IMR-90 (cell line): Measurements from ENCODE around the gene PAPPA. TPM values are rescaled to one million over a fixed set of nuclear protein-coding genes. Genes with fewer than 3 reads are reported as not detected.

Source experiments
- ATAC-seq: fragments of 200-7000 bp; cut with Tn5 transposase; 2 replicates; pipeline ENCODE4 v1.9.1; 2020; ENCODE audit warnings: low read depth, mild to moderate bottlenecking, moderate library complexity
- BruUV-seq: library from RNA; stranded (reverse); fragments of 400-500 nt; replicated peaks from 2 replicates; lab custom pipeline; 2021; lab: Mats Ljungman, UMichigan
- CTCF ChIA-PET: fragments of 300-600 bp; formaldehyde crosslinking; extraction: SDS; loops from one replicate; lab custom pipeline; 2021; ENCODE audit warnings: antibody characterized with exemption; lab: Yijun Ruan, JAX
- POLR2A ChIA-PET: fragments of 300-600 bp; sonication (Branson Sonifier 250); formaldehyde crosslinking; loops from one replicate; lab custom pipeline; 2022; ENCODE audit warnings: antibody characterized with exemption; ENCODE audit not compliant: unreplicated experiment; lab: Charles Lee
- DNase-seq: peaks from one replicate; pipeline ENCODE4 v3.0.0; 2013
- H2AFZ ChIP-seq: replicated peaks from 2 replicates; pipeline ENCODE3; 2013; ENCODE audit warnings: low read length, mild to moderate bottlenecking; ENCODE audit not compliant: poor library complexity
- H2AK5ac ChIP-seq: 2 replicates; pipeline ENCODE4 v1.6.1; 2013; ENCODE audit warnings: low read depth, low read length, inconsistent platforms
- H2AK9ac ChIP-seq: replicated peaks from 2 replicates; pipeline ENCODE3; 2013; ENCODE audit warnings: mild to moderate bottlenecking, low read depth, low read length, moderate library complexity; ENCODE audit not compliant: poor library complexity
- H2BK120ac ChIP-seq: 2 replicates; pipeline ENCODE4 v1.6.1; 2013; ENCODE audit warnings: low read depth, low read length, inconsistent platforms
- H2BK15ac ChIP-seq: 3 replicates; pipeline ENCODE4 v1.6.1; 2013; ENCODE audit warnings: low read depth, low read length, inconsistent platforms
- H2BK20ac ChIP-seq: 2 replicates; pipeline ENCODE4 v1.6.1; 2013; ENCODE audit warnings: low read depth, mild to moderate bottlenecking, inconsistent platforms, low read length, moderate library complexity
- H2BK5ac ChIP-seq: 2 replicates; pipeline ENCODE4 v1.6.1; 2013; ENCODE audit warnings: mild to moderate bottlenecking, low read depth, low read length, inconsistent platforms; ENCODE audit not compliant: poor library complexity, severe bottlenecking
- H3K14ac ChIP-seq: replicated peaks from 2 replicates; pipeline ENCODE4 v1.6.1; 2013; ENCODE audit warnings: low read depth, low read length, inconsistent platforms
- H3K18ac ChIP-seq: 2 replicates; pipeline ENCODE4 v1.6.1; 2013; ENCODE audit warnings: low read depth, low read length, control low read depth
- H3K23ac ChIP-seq: 2 replicates; pipeline ENCODE4 v1.6.1; 2013; ENCODE audit warnings: low read depth, low read length, inconsistent platforms
- H3K27ac ChIP-seq: 2 replicates; pipeline ENCODE4 v1.5.1; 2013; ENCODE audit warnings: mild to moderate bottlenecking, control low read depth, low read length; ENCODE audit not compliant: insufficient read depth
- H3K27me3 ChIP-seq: 2 replicates; pipeline ENCODE4 v1.6.1; 2013; ENCODE audit warnings: low read length; ENCODE audit not compliant: control insufficient read depth, insufficient read depth
- H3K36me3 ChIP-seq: 2 replicates; pipeline ENCODE4 v1.6.1; 2013; ENCODE audit warnings: low read length, mixed read lengths; ENCODE audit not compliant: control insufficient read depth, insufficient read depth
- H3K4ac ChIP-seq: 2 replicates; pipeline ENCODE4 v1.6.1; 2013; ENCODE audit warnings: low read depth, low read length, inconsistent platforms
- H3K4me1 ChIP-seq: 2 replicates; pipeline ENCODE4 v1.6.1; 2013; ENCODE audit warnings: low read length, mixed read lengths; ENCODE audit not compliant: control insufficient read depth, insufficient read depth
- H3K4me2 ChIP-seq: 2 replicates; pipeline ENCODE4 v1.6.1; 2013; ENCODE audit warnings: low read depth, mild to moderate bottlenecking, control low read depth, low read length, moderate library complexity
- H3K4me3 ChIP-seq: 2 replicates; pipeline ENCODE4 v1.5.1; 2013; ENCODE audit warnings: low read depth, mild to moderate bottlenecking, control low read depth, low read length, moderate library complexity; ENCODE audit not compliant: insufficient read depth
- H3K56ac ChIP-seq: 2 replicates; pipeline ENCODE4 v1.6.1; 2013; ENCODE audit warnings: low read length, inconsistent platforms; ENCODE audit not compliant: insufficient read depth; ENCODE audit errors: extremely low read depth
- H3K79me1 ChIP-seq, 2 experiments: 2 replicates each; pipeline ENCODE4 v1.6.1; 2013; ENCODE audit warnings: low read length in 2 of 2, inconsistent platforms in 1 of 2, low read depth in 1 of 2
- H3K9ac ChIP-seq: 2 replicates; pipeline ENCODE4 v1.6.1; 2013; ENCODE audit warnings: low read depth, low read length, control low read depth
- H3K9me1 ChIP-seq: 2 replicates; pipeline ENCODE4 v1.6.1; 2013; ENCODE audit warnings: low read length, inconsistent platforms; ENCODE audit not compliant: insufficient read depth
- H3K9me3 ChIP-seq: 2 replicates; pipeline ENCODE4 v1.6.1; 2013; ENCODE audit warnings: low read length; ENCODE audit not compliant: control insufficient read depth, insufficient read depth
- H4K20me1 ChIP-seq: 2 replicates; pipeline ENCODE4 v1.6.1; 2013; ENCODE audit warnings: low read length, inconsistent platforms; ENCODE audit not compliant: insufficient read depth
- H4K5ac ChIP-seq: 2 replicates; pipeline ENCODE4 v1.6.1; 2013; ENCODE audit warnings: mild to moderate bottlenecking, low read depth, low read length, control low read depth
- H4K8ac ChIP-seq, 2 experiments: 2 replicates each; pipeline ENCODE4 v1.6.1; 2013; ENCODE audit warnings: low read depth in 2 of 2, low read length in 2 of 2, control low read depth in 1 of 2, inconsistent platforms in 1 of 2
- H4K91ac ChIP-seq: 2 replicates; pipeline ENCODE4 v1.6.1; 2013; ENCODE audit warnings: low read depth, low read length, inconsistent platforms; ENCODE audit not compliant: insufficient read depth
- BHLHE40 ChIP-seq: fragments of 150-350 bp; IDR thresholded peaks from 2 replicates; pipeline ENCODE4 v1.6.1; 2016; ENCODE audit warnings: mild to moderate bottlenecking, low read depth, low read length
- CEBPB ChIP-seq: IDR thresholded peaks from 2 replicates; pipeline ENCODE4 v1.6.1; 2012; ENCODE audit warnings: low read depth, low read length, improper control_type of control experiment
- CHD1 ChIP-seq: IDR thresholded peaks from 2 replicates; pipeline ENCODE4 v1.6.1; 2012; ENCODE audit warnings: low read depth, low read length, improper control_type of control experiment
- FOS ChIP-seq: fragments of 150-350 bp; IDR thresholded peaks from 2 replicates; pipeline ENCODE4 v1.6.1; 2016; ENCODE audit warnings: low read depth, low read length
- MAFK ChIP-seq: IDR thresholded peaks from 2 replicates; pipeline ENCODE4 v1.6.1; 2012; ENCODE audit warnings: low read depth, low read length, improper control_type of control experiment
- NFE2L2 ChIP-seq: fragments of 150-350 bp; IDR thresholded peaks from 2 replicates; pipeline ENCODE4 v1.6.1; 2016; ENCODE audit warnings: low read depth, mild to moderate bottlenecking, low read length
- POLR2A ChIP-seq: IDR thresholded peaks from 2 replicates; pipeline ENCODE4 v1.6.1; 2012; ENCODE audit warnings: mild to moderate bottlenecking, low read depth, low read length
- RAD21 ChIP-seq: IDR thresholded peaks from 2 replicates; pipeline ENCODE4 v1.6.1; 2012; ENCODE audit warnings: low read length, improper control_type of control experiment
- RCOR1 ChIP-seq: IDR thresholded peaks from 2 replicates; pipeline ENCODE4 v1.6.1; 2012; ENCODE audit warnings: mild to moderate bottlenecking, low read length, improper control_type of control experiment; ENCODE audit not compliant: insufficient replicate concordance
- RFX5 ChIP-seq: IDR thresholded peaks from 2 replicates; pipeline ENCODE4 v1.8.0; 2012; ENCODE audit warnings: low read depth, mild to moderate bottlenecking, low read length, moderate library complexity
- SMC3 ChIP-seq: fragments of 150-350 bp; IDR thresholded peaks from 2 replicates; pipeline ENCODE4 v1.6.1; 2016; ENCODE audit warnings: low read depth, mild to moderate bottlenecking, antibody characterized with exemption, low read length, moderate library complexity
- USF2 ChIP-seq: fragments of 150-350 bp; IDR thresholded peaks from 2 replicates; pipeline ENCODE4 v1.6.1; 2017; ENCODE audit warnings: mild to moderate bottlenecking, antibody characterized with exemption, low read length, low read depth
- WGBS, 2 experiments: methylation state at CpG; one replicate each; pipeline versions ENCODE4 v1.1.5 to v1.1.7; 2013; ENCODE audit warnings: missing lambda C conversion rate in 2 of 2; ENCODE audit not compliant: insufficient read length in 1 of 2; ENCODE audit errors: extremely low coverage in 2 of 2; 5-methylcytosine and 5-hydroxymethylcytosine counted together
- dilution Hi-C: fragments of 300-500 bp; cut with HindIII; formaldehyde crosslinking; loops from one replicate; pipeline ENCODE4 v1.14.3; 2018; ENCODE audit warnings: low sequenced_read_pairs; ENCODE audit not compliant: unreplicated experiment
- in situ Hi-C: fragments of 300-500 bp; cut with MboI; formaldehyde crosslinking; loops from 3 replicates; pipeline ENCODE4 v1.14.3; 2019; ENCODE audit warnings: low sequenced_read_pairs, inconsistent platforms, mixed read lengths
- intact Hi-C: fragments of 100-400 bp; cut with micrococcal nuclease; formaldehyde crosslinking; loops from 2 replicates; pipeline ENCODE4 v1.10.0; 2022
- polyA plus RNA-seq, 3 experiments: library from polyadenylated mRNA; depleted of rRNA; stranded (reverse); fragments of >200 nt; gene quantifications; 2 replicates each; pipeline ENCODE4 v1.2.3, GENCODE V29; 2012; ENCODE audit warnings: low replicate concordance in 1 of 3
- total RNA-seq: library from RNA; depleted of rRNA; stranded (reverse); fragments of >200 nt; gene quantifications from 2 replicates; pipeline ENCODE4 v1.2.3, GENCODE V29; 2012
- TF ChIP-seq, protein P1 (sequence below): conservative IDR thresholded peaks from 2 replicates; pipeline ENCODE4 v1.5.1; 2012; ENCODE audit warnings: mild to moderate bottlenecking, low read depth, low read length, improper control_type of control experiment
- TF ChIP-seq, protein P2 (sequence below): fragments of 150-350 bp; IDR thresholded peaks from 2 replicates; pipeline ENCODE4 v1.6.1; 2016; ENCODE audit warnings: low read depth, mild to moderate bottlenecking, low read length, moderate library complexity, borderline replicate concordance

Gene PAPPA
- total and polyA plus RNA-seq, 2 of the 4 experiments (the other 2 are of a cell fraction): 8.3 to 12.4 TPM

GRCh38 chr9:116172216-116172615 is 18.6 kb downstream of the PAPPA start:
- ATAC-seq (no peak), DNase-seq (no peak)
- Histone ChIP-seq H3K4me3 (no peak overlapping the region), H3K4me2 (no peak overlapping the region), H3K14ac (no peak overlapping the region), H2AK5ac (no peak overlapping the region), H2BK15ac (no peak overlapping the region), H3K9me1 (peaks cover 5% of the 10 kb centered on the region; the same call in 1 of the 2 replicates), H2BK5ac (no peak overlapping the region), H3K9ac (no peak overlapping the region), H3K56ac (no peak overlapping the region), H3K36me3 (peaks cover 18% of the 10 kb centered on the region), H4K20me1 (peaks cover 50% of the 10 kb centered on the region), H4K8ac (no peak overlapping the region), H2BK20ac (no peak overlapping the region), H3K27me3 (no peaks in the 10 kb centered on the region), H2AK9ac (no peak overlapping the region), H3K27ac (no peak overlapping the region), H3K79me1 (peaks cover 39 to 56% of the 10 kb centered on the region in 2 experiments; a peak in 3 of 4 replicates), H3K23ac (no peak overlapping the region), H3K18ac (no peak overlapping the region), H3K4me1 (peaks cover 5% of the 10 kb centered on the region), H4K5ac (no peak overlapping the region), H2BK120ac (no peak overlapping the region), H4K91ac (no peak overlapping the region), H2AFZ (no peak overlapping the region), H3K9me3 (no peaks in the 10 kb centered on the region), H3K4ac (no peak overlapping the region)
- POLR2A ChIA-PET: no interaction called here
- no TSS peak for BruUV-seq
- in situ Hi-C loops (no loop called here), intact Hi-C loops (no loop called here), dilution Hi-C loops (no loop called here)
- CTCF ChIA-PET: interaction anchor here (0.6 to 1.0 kb wide), 3 partner anchors 8 to 198 kb away, joined by 3 to 12 read pairs (median 4); no protein-coding TSS in a partner anchor
- no peak for TF ChIP-seq POLR2A
- TF ChIP-seq NFE2L2: no peak
- TF ChIP-seq, protein P1, sequence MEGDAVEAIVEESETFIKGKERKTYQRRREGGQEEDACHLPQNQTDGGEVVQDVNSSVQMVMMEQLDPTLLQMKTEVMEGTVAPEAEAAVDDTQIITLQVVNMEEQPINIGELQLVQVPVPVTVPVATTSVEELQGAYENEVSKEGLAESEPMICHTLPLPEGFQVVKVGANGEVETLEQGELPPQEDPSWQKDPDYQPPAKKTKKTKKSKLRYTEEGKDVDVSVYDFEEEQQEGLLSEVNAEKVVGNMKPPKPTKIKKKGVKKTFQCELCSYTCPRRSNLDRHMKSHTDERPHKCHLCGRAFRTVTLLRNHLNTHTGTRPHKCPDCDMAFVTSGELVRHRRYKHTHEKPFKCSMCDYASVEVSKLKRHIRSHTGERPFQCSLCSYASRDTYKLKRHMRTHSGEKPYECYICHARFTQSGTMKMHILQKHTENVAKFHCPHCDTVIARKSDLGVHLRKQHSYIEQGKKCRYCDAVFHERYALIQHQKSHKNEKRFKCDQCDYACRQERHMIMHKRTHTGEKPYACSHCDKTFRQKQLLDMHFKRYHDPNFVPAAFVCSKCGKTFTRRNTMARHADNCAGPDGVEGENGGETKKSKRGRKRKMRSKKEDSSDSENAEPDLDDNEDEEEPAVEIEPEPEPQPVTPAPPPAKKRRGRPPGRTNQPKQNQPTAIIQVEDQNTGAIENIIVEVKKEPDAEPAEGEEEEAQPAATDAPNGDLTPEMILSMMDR: no peak
- no peak for TF ChIP-seq BHLHE40
- TF ChIP-seq RFX5: no peak
- no peak for TF ChIP-seq SMC3
- TF ChIP-seq USF2: no peak
- TF ChIP-seq CEBPB: no peak
- TF ChIP-seq RAD21: no peak
- no peak for TF ChIP-seq CHD1
- TF ChIP-seq RCOR1: no peak
- no peak for TF ChIP-seq FOS
- TF ChIP-seq MAFK: no peak
- TF ChIP-seq, protein P2, sequence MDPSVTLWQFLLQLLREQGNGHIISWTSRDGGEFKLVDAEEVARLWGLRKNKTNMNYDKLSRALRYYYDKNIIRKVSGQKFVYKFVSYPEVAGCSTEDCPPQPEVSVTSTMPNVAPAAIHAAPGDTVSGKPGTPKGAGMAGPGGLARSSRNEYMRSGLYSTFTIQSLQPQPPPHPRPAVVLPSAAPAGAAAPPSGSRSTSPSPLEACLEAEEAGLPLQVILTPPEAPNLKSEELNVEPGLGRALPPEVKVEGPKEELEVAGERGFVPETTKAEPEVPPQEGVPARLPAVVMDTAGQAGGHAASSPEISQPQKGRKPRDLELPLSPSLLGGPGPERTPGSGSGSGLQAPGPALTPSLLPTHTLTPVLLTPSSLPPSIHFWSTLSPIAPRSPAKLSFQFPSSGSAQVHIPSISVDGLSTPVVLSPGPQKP: no peak
- WGBS, 2 experiments: 63% methylated on average over 1 of the region's 2 CpGs; no CpG with 5 or more reads in 1 of the 2 experiments
